CD4-positive, alpha-beta T cell treated with Interferon gamma for 1 hour (primary cell): ENCODE measurements around the gene IL16.

Experiments
- DNase-seq: peaks from one replicate; pipeline ENCODE4 v3.0.0-alpha.2; 2020

IL16 gene

DNA sequence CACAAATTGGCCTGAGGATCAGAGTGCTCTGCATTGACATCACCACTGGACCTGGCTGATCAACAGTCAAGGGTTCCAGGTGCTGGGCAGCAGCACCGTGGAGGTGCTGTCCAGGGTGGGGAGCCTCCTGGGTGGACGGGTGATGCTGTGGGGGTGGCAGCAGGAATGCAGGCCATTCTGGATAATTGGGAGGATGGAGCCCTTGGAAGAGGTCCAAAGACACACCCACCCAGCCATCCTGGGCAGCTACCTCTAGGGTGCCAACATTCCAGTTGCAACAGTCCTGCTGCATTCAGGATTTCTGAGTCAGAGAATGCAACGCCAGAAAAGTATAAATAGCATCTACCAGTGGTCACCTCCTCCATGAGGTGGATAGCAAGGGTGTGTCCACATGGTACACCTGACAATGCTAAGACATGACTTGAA lies 100.5 kb downstream of the IL16 start:
- no peak for DNase-seq

DNA sequence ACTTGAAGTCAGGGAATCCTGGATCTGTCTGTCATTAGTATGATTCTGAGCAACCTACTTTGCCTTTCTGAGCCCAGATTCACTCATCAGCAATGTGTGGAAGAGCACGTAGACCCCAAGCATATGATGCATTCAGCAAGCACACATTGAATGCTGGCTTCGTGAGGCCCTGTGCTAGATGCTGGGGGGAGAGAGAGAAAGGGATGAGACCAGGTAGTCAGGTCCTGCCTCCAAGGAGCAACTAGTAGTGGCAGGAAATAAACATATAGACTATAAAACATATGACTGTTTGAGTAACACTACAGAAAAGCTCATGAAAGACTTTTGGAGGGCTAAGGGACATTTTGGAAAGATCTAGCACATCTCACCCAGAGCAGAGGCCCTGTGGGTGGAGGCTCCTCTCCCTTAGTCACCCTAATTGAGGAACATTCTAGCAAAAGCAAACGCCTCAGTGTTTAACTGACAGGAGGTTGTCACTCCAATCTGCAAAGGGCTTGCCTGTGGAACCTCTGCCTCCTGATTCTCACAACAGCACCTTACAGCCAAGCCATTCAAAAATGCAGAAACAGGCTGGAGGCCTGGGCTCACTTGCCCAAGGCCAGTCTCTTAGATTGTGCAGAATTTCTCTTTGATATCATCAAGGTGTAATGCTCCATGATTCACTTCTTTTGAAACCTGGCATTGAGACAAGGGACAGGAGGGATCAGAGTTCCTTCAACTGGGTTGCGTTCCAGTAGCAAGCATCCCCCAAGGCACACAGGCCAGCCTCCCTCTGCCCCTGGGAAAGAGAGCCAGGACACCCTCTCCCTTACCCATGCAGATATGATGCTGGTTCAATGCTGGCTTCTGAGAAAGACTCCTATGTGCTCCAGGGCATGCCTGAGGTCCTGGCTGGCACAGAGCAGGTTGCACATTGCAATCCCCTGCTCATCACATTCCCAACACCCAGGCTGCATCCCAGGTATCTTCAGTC lies 101.2 kb downstream of the IL16 start:
- no peak for DNase-seq

DNA sequence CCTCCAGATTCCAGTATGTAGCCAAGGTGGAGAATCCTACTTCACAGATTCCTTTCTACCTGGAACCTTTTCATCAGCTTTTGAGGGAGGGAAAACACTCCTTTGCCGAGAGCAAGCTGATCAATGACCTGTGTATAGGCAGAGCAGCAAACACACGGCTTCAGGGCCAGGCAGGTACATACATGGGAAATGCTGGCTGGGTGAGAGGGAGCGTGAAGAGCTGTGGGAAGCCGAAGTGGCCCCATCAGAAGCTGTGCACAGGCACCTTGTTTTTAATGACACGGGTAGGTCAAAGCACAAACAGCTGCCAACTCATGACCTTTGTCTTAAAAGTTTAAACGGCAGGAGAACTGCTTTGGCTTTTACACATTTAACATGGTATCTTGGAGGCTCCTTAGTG lies 101.9 kb downstream of the IL16 start:
- no peak for DNase-seq

DNA sequence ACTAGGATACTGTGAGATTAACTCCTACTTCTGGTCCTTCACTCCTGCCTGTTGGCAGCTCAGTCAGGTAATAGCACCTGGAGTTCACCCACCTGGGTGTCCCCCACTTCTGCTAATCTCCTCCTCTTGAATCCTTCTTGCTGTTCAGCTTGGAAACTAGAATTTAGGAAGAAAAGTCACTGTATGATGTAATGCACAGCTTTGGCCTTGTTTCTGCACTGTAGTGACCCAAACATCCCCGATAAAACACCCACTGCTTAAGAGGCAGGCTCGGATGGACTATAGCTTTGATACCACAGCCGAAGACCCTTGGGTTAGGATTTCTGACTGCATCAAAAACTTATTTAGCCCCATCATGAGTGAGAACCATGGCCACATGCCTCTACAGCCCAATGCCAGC lies 102.5 kb downstream of the IL16 start:
- no peak for DNase-seq

DNA sequence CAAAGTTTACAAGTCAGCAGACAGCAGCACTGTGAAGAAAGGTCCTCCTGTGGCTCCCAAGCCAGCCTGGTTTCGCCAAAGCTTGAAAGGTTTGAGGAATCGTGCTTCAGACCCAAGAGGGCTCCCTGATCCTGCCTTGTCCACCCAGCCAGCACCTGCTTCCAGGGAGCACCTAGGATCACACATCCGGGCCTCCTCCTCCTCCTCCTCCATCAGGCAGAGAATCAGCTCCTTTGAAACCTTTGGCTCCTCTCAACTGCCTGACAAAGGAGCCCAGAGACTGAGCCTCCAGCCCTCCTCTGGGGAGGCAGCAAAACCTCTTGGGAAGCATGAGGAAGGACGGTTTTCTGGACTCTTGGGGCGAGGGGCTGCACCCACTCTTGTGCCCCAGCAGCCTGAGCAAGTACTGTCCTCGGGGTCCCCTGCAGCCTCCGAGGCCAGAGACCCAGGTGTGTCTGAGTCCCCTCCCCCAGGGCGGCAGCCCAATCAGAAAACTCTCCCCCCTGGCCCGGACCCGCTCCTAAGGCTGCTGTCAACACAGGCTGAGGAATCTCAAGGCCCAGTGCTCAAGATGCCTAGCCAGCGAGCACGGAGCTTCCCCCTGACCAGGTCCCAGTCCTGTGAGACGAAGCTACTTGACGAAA lies 103.1 kb downstream of the IL16 start:
- no peak for DNase-seq

DNA sequence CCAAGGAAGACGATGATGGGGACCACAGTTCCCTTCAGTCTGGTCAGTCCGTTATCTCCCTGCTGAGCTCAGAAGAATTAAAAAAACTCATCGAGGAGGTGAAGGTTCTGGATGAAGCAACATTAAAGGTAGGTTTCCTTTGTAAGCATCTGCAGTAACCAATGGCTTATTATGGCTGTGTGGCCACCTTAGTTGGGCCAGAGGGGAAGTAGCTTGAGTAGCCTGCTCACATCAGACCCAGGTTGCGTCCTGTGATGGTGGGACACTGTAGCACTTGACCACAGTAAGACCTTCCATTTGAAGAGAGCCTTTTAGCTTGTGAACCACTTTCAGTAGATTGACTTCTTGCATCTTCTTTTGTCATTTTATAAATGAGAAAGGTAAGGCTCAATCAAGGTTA lies 104.7 kb downstream of the IL16 start:
- no peak for DNase-seq

DNA sequence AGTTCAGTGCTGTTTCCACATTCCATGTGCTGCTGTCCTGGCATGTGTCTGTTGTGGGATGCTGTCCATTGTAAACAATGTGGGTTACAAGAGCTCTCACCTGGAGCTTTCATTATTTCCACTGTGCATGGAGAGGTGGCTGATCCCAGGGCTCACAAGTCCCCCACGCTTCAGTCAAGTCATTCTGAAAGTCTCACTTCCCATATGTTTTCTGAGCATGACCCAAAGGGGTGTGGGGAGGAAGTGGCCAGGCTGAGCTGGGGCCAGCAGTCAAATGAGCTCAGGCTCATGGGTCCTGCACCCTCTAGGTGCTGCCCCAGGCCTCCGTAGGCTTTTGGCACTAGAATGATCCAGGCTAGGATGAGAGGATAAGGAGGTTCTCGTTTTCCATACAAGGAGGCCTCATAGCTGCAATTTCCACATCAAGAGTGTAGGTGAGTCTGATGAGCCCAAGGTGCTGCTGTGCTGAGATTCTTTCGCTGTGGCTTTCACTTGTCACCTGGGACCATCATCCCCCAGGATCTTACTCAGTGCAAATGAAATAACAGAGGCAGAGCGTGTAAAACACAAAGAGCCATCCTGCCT lies 105.2 kb downstream of the IL16 start:
- DNase-seq = peak; percentile 62

DNA sequence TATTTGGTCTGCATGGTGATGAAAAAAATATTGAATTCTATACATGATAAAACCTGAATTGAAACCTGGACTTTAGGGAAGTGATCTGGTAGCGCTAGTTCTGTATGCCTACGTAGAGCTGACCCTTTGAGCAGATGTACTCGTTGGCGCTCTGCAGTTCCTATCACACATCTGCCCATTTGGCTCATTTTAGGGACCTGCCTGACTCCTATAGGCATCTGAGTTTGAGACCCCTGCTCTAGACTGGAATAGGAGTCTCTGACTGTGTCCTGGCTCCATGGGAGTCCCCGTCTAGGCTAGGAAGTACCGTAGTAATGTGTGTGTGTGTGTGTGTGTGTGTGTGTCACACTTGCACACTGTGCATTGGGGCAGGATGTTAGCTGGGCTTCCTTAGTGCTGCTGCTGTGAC lies 106.0 kb downstream of the IL16 start:
- peak; percentile 37 for DNase-seq

DNA sequence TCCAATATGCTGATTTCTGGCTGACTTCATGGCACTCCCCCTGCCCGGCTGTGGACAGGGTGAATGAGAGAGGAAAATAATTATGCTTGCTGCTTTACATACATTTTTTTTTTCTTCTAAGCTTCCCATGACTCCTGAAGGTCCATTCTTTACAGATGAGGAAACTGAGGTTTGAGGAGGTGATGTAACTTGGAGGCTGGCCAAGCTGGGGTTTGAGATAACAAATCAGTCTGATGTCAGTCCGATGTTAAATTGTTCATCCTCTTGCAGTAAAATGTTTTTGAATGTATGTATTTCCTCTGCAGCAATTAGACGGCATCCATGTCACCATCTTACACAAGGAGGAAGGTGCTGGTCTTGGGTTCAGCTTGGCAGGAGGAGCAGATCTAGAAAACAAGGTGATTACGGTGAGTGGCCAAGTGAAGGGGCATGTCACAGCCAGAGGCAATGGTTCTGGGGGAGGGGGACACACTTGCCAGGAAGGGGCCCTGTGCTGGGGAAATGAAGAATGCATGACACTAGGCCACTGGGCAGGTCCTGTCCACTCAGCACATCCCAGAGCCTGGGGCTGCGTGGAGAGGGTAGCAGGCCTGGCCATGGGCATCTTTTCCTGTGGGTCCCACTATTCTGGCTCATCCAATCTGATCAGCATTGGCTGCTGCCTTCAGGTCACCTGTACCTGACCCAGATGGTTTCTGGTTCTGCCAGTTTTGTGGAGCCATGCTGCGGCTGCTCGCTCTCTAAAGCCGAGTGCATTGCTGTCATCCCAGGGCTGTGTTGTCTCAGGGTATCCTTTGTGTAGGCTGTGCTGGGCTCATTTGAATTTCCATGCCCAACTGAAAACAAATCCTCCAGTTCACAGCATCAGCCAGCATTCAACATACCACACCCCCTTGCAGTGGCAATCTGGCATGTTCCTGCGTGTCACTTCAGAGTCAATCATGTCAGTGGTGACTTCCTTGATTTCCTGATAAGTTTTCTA lies 106.9 kb downstream of the IL16 start:
- no peak for DNase-seq

DNA sequence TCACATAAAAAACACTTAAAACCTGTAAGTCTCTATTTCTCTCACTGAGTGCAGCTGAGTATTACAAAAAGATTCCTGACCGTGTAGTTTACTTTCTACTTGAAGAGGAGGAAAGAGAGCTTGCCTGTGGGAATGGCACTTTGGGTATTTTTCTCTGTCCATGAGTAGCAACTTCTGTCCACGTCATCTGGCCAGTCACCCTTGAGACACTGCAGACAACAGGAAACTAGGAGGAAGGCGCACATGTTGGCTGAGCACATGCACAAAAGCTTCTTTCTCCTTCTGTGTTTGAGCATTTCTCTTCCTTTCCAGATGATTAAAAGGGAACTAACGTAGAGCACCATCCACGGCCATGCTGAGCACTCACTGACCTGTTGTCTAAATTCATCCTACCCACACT lies 107.5 kb downstream of the IL16 start:
- peak; percentile 40 for DNase-seq

DNA sequence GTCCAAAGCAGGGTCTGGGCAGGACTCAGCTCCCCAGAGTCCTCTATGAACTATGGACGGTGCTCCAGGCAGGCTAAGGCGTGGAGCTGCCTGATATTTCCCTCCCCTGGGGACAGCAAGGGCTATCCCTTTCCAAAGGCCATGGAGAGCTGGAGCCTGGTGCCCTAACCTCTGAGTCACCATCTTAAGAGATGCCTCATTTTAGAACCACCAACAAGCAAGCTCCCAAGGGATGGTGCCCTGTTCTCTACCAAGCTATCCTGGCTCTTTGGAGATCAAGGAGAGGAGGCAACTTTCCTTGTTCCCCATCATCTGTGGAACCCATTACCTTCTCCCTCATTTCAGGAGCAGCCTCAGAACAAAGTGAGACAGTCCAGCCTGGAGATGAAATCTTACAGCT lies 111.6 kb downstream of the IL16 start:
- no peak for DNase-seq

DNA sequence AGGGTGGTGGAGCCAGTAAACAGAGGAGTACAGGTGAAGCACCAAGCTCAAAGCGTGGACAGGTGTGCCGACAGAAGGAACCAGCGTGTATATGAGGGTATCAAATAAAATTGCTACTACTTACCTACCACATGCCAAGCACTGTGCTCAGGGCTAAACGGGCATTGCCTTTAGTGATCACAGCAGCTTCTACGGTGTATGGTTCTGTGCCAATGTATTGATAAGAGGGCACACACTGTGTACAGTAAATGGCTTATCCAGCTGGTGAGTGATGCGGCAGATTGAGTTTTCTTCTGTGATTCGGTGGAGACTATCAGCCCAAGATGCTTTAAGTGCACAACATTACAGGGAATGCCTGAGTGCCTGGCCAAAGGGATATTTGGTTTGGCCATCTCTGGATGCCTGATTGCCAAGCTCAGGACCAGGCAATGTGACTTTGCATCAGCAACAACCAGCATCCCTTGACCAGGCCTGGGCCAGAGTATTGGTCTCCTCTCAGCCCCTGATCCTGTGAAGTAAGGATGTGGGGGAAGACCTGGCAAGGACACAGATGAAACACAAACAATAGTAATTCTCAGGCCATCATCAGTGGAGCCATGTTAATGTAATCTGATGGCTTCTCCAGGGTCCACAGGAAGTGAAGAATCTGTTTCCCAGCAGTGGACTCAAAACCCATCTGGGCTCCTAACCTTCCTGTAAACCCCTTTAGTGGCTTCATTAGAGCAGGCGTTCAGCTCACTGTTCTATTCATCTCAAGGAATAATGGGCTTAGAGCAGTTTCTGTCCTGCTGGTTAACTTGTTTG lies 113.2 kb downstream of the IL16 start:
- no peak for DNase-seq

DNA sequence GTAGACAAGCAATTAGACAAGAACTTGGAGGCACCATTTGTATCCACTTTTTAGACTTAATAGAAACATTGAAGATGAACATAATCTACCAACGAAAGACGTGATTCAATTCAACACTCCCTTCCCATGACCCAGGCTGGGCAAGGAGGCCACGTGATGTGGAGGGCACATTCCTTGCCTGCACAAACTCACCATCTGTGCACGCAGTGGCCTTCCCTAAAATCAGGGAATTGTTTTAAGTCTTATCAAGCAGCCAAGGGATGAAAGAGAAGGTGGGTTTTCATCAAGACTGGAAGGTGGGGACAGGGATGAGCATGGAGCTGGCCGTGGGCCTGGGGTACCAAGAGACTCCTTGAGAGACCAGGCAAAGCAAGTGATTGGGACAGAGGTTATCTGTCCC lies 113.8 kb downstream of the IL16 start:
- DNase-seq = no peak

DNA sequence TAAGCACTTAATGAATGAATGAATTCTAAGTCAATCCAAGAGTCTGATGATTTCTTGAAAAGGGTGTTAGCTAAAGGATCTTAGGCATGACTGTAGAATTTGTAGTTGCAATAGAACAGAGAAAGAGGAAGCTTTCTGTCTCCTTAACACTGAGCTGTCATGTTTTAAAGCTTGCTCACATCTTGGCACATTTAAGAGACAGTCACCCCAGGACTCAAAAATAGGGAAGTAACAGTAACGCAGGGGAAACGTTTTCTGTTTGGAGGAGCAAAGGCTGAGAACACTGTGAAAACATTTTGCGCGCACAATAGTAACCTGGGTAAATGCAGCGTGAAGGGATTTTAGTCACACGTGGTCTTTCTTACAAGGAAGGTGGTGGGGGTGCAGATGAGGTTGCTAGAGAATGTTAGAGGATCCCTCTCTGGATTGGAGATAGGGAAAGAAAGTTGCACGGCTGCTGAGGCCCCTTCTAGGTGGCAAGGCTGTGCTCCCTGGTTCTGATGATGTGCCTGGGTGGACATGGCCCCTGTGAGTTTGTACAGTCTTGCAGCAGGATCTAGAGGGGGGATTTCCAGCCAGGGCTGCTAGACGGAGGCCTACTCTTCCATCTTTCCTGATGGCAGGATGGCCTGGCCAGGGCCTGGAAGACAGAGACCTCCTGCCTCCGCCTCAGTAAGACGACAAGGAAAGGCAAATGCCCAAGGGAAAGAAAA lies 115.2 kb downstream of the IL16 start:
- peak; percentile 40 for DNase-seq

DNA sequence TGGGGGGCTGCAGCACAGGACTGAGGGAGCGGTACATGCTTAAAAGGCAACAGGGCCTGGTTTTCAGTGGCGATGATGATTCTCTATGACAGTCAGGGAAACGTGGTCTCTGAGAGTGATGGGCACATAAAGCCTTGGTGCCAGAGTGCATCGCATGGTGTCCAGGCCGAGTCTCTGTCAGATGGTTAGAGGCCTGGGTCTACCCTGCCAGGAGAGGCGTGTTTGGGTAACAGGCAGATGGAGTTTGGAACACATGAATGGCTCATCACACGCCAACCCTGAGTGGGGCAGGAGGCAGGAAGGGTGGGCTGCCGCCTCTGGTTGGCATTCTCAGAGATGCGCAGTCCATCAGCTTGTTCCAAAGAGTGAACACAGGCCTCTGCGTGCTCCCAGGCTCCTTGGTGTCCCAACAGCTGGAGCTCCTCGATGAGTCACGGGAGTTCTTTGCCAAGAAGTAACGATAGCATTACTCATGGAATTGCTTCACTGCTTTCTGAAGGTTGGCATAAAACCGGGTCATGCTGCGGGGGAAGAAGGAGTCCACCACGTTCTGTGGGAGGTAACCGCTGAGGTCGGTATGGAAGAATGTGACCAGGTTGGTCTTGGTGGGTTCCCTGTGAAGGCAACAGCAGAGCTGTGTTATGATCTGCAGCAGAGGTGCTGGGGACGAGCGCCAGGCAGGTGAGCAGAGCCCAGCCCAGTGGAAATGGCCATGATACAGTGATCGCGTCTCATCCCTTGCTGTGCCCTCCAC lies 116.3 kb downstream of the IL16 start:
- DNase-seq = peak; percentile 66

DNA sequence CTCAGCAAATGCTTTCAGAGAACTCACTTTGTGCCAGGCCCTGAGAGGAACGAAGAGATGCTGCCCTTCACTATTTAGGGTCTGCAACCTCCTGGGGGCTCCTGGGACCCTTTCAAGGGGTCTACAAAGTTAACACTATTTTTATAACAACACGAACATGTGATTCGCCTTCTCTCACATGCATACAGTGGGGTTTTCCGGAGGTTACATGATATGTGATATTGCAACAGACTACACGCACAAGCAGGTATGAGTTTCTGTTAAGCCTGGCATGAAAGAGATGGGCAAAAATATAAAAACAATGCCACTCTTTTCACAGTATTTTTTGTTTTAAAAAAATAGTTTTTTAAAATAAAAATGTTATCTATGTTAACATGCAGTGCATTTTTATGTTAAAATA lies 117.0 kb downstream of the IL16 start:
- DNase-seq = no peak

DNA sequence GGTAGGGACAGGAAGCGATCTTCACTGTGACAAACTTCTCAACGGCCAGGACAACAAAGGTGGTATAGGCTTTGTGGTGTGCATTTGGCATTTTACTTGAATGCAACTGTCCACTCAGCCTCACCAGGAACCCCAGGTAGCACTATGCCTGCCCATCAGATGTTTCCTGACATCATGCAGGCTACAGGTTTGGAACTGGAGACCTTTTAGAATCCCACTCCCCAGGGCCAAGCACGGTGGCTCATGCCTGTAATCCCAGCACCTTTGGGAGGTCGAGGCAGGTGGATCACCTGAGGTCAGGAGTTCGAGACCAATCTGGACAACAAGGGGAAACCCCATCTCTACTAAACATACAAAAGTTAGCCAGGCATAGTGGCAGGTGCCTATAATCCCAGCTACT lies 117.7 kb downstream of the IL16 start:
- no peak for DNase-seq

DNA sequence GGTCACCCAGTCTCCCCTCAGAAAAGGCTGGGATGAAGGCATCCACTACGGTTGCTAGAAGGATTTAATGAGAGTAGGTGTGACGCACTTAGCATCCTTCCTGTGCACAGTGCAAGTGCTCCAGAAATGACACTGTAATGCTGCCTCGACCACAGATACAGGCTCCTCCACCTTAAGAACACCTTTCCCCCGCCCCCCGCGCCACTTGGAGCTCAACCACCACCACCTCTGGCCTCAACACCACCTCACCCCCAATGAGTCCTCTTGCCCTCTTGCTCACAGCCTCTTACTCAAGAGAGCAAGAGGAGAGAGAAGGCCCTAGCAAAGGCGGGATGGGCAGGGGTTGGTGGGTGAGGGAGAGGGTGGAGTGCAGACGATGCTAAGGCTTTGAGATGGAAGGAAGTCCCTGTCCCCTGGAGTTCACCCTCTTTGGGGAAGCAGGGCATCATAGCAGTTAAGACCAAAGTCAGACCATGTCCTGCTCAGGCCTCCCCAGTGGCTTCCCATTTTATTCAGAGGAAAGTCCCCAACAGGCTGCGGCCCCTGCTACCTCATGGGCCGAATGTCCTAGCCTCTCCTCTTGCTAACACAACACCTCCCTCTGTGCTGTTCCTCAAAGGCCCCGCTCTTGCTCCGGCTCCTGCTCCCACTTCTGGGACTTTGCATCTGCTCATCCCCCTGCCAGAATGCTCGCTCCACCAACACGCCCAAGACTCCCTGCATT lies 118.9 kb downstream of the IL16 start:
- DNase-seq = no peak

DNA sequence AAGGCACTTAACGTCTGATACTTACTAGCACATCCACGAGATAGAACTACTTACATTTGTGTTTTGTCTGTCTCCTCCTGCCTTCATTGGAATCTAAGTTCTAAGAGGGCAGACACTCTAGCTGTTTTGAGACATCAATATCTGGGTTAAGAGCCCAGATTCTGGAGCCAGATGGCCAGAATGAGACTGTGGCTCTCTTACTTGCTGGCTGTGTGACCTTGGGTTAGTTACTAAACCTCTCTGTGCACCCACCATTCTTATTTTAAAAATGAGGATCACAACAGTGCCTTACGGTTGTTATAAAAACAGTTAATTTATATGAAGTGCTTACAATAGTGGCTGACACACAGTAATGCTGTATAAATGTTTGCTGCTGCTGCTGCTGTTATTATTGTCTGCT lies 119.6 kb downstream of the IL16 start:
- DNase-seq = no peak

DNA sequence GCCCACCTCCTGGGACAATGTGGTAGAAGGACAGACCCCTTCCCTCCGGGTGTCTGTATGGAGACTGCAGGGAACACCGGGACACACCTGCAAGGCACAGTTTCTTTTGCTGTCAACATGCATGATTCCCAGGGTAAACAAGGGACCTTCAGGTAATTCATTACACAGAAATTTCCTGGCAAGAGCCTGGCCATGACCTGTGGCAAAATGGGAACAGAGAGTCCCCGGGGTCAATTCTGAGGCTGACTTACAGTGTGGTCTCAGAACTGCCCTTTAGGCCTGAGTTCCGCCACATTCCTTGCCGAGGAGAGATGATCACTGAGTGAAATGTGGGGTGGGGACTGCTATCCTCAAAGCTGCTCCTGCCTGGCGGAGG lies 121.0 kb downstream of the IL16 start:
- DNase-seq = no peak
